Fibroblast of pulmonary artery (primary cell): ENCODE data around the gene SPEG.

Experiments
- DNase-seq: peaks from one replicate; pipeline ENCODE4 v3.0.0-alpha.2; 2010; ENCODE audit warnings: low read depth
- H3K4me3 ChIP-seq: replicated peaks from 2 replicates; pipeline ENCODE4 v1.5.1; 2011; ENCODE audit warnings: low read depth, mild to moderate bottlenecking, control low read depth, low read length, moderate library complexity
- CTCF ChIP-seq: IDR thresholded peaks from 2 replicates; pipeline ENCODE4 v1.5.1; 2011; ENCODE audit warnings: mild to moderate bottlenecking, control low read depth, low read length, inconsistent platforms; ENCODE audit errors: missing control alignments

The SPEG gene

GRCh38 chr2:219453671-219454590, 19.3 kb downstream of the SPEG start:
- peak; percentile 92 for DNase-seq
- no peak overlapping the region for H3K4me3 ChIP-seq
- no peak for TF ChIP-seq CTCF

GRCh38 chr2:219455581-219455980, 20.9 kb downstream of the SPEG start:
- DNase-seq = no peak
- H3K4me3 ChIP-seq = no peak overlapping the region
- no peak for TF ChIP-seq CTCF

- H3K4me3 ChIP-seq = no peak overlapping the region
- no peak for TF ChIP-seq CTCF
- no peak for DNase-seq
Measured at GRCh38 chr2:219457784-219458369, 23.2 kb downstream of the SPEG start.

DNA sequence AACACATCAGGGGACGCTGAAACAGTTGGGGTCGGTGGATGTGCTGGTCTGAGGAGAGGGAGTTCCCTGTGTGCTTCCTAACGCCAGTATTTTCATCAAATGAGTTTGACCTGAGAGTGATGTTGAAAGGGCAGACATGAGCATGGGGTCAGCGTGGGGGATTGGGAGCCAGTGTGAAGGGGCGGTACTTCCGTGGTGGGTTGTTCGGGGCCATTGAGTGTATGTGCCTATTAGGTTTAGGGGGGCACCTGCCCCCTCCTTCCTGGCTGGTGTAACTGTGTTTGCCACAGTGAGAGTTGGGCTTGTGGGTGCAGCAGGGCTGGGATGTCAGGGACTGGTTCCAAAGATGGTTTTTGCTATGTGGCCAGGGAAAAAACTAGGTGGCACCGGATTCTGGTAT, 24.4 kb downstream of the SPEG start:
- no peak for DNase-seq

GRCh38 chr2:219459460-219460311, 25.0 kb downstream of the SPEG start:
- peak; percentile 96 for TF ChIP-seq CTCF
- no peak overlapping the region for H3K4me3 ChIP-seq
- peak; percentile 62 for DNase-seq

More for the DNA sequence above, 24.4 kb downstream of the SPEG start:
- TF ChIP-seq CTCF = no peak
- no peak overlapping the region for H3K4me3 ChIP-seq

- peak; percentile 68 for DNase-seq
- no peak for TF ChIP-seq CTCF
- no peak overlapping the region for H3K4me3 ChIP-seq
Measured at GRCh38 chr2:219460424-219460926, 25.8 kb downstream of the SPEG start.
